ENCODE results near the gene KIF6.

DNA sequence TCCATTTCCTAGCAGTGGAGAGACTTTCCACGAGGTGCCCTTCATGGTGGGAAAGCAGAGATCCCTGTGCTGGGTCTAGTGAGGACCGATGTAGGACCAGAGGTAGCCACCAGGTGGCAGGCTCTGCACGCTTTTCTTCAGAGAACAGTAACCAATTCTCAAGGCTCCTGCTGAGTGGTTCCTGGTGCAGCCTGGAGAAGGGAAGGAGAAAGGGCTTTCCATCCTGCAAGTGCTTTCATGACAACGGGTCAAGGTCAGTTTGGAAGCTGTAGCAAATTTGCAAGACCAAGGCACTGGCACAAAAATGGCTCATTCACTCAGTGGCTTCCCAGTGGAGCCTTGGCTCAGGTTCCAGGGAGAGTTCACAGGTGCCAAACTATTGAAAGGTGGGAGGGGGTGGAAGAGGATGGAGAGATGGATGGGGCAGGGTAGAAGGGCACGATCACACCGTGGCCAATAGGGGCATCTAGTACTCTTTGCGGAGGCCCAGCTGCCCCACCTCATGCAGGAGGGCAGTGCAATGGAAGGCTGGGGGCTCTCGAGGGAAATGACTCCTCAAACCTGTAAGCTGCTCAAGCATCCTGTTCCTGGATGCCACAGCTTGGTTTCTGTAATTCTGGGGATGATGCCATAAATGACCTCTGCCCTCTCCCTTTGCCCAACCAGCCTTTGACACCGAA is 377.2 kb downstream of the KIF6 start:
- TF ChIP-seq, protein P1, sequence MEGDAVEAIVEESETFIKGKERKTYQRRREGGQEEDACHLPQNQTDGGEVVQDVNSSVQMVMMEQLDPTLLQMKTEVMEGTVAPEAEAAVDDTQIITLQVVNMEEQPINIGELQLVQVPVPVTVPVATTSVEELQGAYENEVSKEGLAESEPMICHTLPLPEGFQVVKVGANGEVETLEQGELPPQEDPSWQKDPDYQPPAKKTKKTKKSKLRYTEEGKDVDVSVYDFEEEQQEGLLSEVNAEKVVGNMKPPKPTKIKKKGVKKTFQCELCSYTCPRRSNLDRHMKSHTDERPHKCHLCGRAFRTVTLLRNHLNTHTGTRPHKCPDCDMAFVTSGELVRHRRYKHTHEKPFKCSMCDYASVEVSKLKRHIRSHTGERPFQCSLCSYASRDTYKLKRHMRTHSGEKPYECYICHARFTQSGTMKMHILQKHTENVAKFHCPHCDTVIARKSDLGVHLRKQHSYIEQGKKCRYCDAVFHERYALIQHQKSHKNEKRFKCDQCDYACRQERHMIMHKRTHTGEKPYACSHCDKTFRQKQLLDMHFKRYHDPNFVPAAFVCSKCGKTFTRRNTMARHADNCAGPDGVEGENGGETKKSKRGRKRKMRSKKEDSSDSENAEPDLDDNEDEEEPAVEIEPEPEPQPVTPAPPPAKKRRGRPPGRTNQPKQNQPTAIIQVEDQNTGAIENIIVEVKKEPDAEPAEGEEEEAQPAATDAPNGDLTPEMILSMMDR (IDR thresholded peaks at IDR 0.05 in 4 of 5, conservative IDR thresholded peaks at IDR 0.05 in 1 of 5) = peak; percentile 54 to 86 (median 74)
- TF ChIP-seq POLR2A (IDR thresholded peaks at IDR 0.05) = no peak

Measured in gastrocnemius medialis (tissue), 4 donors.